Lower leg skin (tissue), 3 donors: ENCODE measurements around the gene TNS3.

Experiments
- CTCF ChIP-seq, 3 donors: fragments of 450-650 bp; IDR thresholded peaks; one replicate each; pipeline ENCODE4 v1.5.1; 2016; ENCODE audit warnings: antibody characterized with exemption in 3 of 3, mild to moderate bottlenecking in 3 of 3, moderate library complexity in 2 of 3
- POLR2A ChIP-seq, 2 donors: fragments of 450-650 bp; IDR thresholded peaks; one replicate each; pipeline ENCODE4 v1.6.1; 2016 to 2017; ENCODE audit warnings: antibody characterized with exemption in 2 of 2, mild to moderate bottlenecking in 1 of 2, moderate library complexity in 1 of 2

GRCh38 chr7:47573758-47574481 lies 8.0 kb downstream of the TNS3 start:
- TF ChIP-seq CTCF (IDR thresholded peaks at IDR 0.05) = no peak
- TF ChIP-seq POLR2A (IDR thresholded peaks at IDR 0.05) = no peak
